Osteoblast (primary cell): ENCODE data around the gene RANBP10. TPM values are rescaled to one million over a fixed set of nuclear protein-coding genes. Genes with fewer than 3 reads are reported as not detected.

Source experiments
- DNase-seq: peaks from one replicate; pipeline ENCODE4 v3.0.0; 2011; ENCODE audit warnings: low spot score, mixed read lengths; ENCODE audit not compliant: insufficient read length; ENCODE audit errors: missing footprints
- H2AFZ ChIP-seq: 2 replicates; pipeline ENCODE4 v1.6.0; 2011; ENCODE audit warnings: mild to moderate bottlenecking, low read length
- H3K27ac ChIP-seq: 2 replicates; pipeline ENCODE4 v1.5.1; 2011; ENCODE audit warnings: mild to moderate bottlenecking, low read depth, low read length, moderate library complexity
- H3K27me3 ChIP-seq: 2 replicates; pipeline ENCODE4 v1.6.0; 2012; ENCODE audit warnings: mild to moderate bottlenecking, control low read depth, inconsistent platforms, low read length, moderate library complexity; ENCODE audit not compliant: insufficient read depth
- H3K36me3 ChIP-seq: 2 replicates; pipeline ENCODE4 v1.5.1; 2011; ENCODE audit warnings: mild to moderate bottlenecking, low read length, control low read depth, moderate library complexity; ENCODE audit not compliant: insufficient read depth
- H3K4me1 ChIP-seq: 2 replicates; pipeline ENCODE4 v1.5.1; 2011; ENCODE audit warnings: mild to moderate bottlenecking, low read length, control low read depth, moderate library complexity; ENCODE audit not compliant: insufficient read depth
- H3K4me2 ChIP-seq: 2 replicates; pipeline ENCODE4 v1.6.0; 2011; ENCODE audit warnings: mild to moderate bottlenecking, low read length; ENCODE audit not compliant: insufficient read depth
- H3K4me3 ChIP-seq: fragments of 200-600 bp; sonication (generic); 3 replicates; pipeline ENCODE4 v1.5.1; 2012; ENCODE audit warnings: mild to moderate bottlenecking, low read length, inconsistent platforms; ENCODE audit not compliant: insufficient read depth
- H3K79me2 ChIP-seq: 2 replicates; pipeline ENCODE4 v1.6.0; 2012; ENCODE audit warnings: mild to moderate bottlenecking, low read length, control low read depth, inconsistent platforms; ENCODE audit not compliant: insufficient read depth
- H3K9me3 ChIP-seq: 2 replicates; pipeline ENCODE4 v1.5.1; 2011; ENCODE audit warnings: low read depth, low read length, control low read depth
- H4K20me1 ChIP-seq: 2 replicates; pipeline ENCODE4 v1.6.0; 2012; ENCODE audit warnings: mild to moderate bottlenecking, low read length, control low read depth; ENCODE audit not compliant: insufficient read depth
- total RNA-seq: library from RNA; depleted of rRNA; stranded (reverse); fragments of >200 nt; gene quantifications from 2 replicates; pipeline ENCODE4 v1.2.3, GENCODE V29; 2012
- TF ChIP-seq, protein P1 (sequence below): IDR thresholded peaks from 2 replicates; pipeline ENCODE4 v1.5.1; 2011; ENCODE audit warnings: mild to moderate bottlenecking, low read depth, low read length, moderate library complexity; ENCODE audit errors: extremely low read depth

Gene RANBP10
- total RNA-seq, 1 donor: 5.4 TPM

DNA sequence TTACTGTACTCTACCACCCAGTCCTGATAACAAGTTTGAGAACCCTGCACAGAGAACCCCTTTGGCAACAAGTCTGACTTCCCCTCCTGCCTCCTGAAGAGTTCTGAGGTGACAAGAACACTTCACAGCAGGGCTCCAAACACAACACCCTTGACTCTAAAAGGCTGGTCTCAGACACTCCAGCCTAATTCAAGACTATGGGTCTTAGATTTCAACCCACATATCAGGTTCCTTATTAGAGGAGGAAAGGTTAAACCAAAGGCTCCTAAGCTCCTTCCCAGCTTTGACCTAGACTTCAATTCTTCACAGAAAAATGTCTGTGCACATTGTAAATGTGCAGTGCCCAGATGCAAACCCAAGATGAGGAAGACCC is 23.0 kb downstream of the RANBP10 start:
- no peaks in the 10 kb centered on the region for H3K36me3 ChIP-seq
- no peaks in the 10 kb centered on the region for H3K9me3 ChIP-seq
- no peak overlapping the region for H3K4me2 ChIP-seq
- no peaks in the 10 kb centered on the region for H3K4me1 ChIP-seq
- TF ChIP-seq, protein P1, sequence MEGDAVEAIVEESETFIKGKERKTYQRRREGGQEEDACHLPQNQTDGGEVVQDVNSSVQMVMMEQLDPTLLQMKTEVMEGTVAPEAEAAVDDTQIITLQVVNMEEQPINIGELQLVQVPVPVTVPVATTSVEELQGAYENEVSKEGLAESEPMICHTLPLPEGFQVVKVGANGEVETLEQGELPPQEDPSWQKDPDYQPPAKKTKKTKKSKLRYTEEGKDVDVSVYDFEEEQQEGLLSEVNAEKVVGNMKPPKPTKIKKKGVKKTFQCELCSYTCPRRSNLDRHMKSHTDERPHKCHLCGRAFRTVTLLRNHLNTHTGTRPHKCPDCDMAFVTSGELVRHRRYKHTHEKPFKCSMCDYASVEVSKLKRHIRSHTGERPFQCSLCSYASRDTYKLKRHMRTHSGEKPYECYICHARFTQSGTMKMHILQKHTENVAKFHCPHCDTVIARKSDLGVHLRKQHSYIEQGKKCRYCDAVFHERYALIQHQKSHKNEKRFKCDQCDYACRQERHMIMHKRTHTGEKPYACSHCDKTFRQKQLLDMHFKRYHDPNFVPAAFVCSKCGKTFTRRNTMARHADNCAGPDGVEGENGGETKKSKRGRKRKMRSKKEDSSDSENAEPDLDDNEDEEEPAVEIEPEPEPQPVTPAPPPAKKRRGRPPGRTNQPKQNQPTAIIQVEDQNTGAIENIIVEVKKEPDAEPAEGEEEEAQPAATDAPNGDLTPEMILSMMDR: no peak
- peaks cover 27% of the 10 kb centered on the region for H4K20me1 ChIP-seq
- peaks cover 27% of the 10 kb centered on the region for H3K79me2 ChIP-seq
- no peak for DNase-seq
- no peak overlapping the region for H3K27ac ChIP-seq
- H3K4me3 ChIP-seq: no peak overlapping the region
- H2AFZ ChIP-seq: no peak overlapping the region
- H3K27me3 ChIP-seq: no peaks in the 10 kb centered on the region

- Histone ChIP-seq H3K9me3 (no peaks in the 10 kb centered on the region), H4K20me1 (peaks cover 26% of the 10 kb centered on the region), H2AFZ (no peak overlapping the region), H3K27me3 (no peaks in the 10 kb centered on the region), H3K79me2 (peaks cover 27% of the 10 kb centered on the region), H3K27ac (no peak overlapping the region), H3K4me3 (no peak overlapping the region), H3K36me3 (no peaks in the 10 kb centered on the region), H3K4me2 (no peak overlapping the region), H3K4me1 (no peaks in the 10 kb centered on the region)
- DNase-seq: no peak
- TF ChIP-seq, protein P1: no peak
Observed at GRCh38 chr16:67782567-67783352, 23.6 kb downstream of the RANBP10 start.

- TF ChIP-seq, protein P1: no peak
- no peaks in the 10 kb centered on the region for H3K9me3 ChIP-seq
- H3K27me3 ChIP-seq: no peaks in the 10 kb centered on the region
- H3K36me3 ChIP-seq: no peaks in the 10 kb centered on the region
- no peaks in the 10 kb centered on the region for H3K4me1 ChIP-seq
- H3K27ac ChIP-seq: no peak overlapping the region
- peaks cover 20% of the 10 kb centered on the region for H4K20me1 ChIP-seq
- DNase-seq: no peak
- H3K79me2 ChIP-seq: peaks cover 26% of the 10 kb centered on the region
- no peak overlapping the region for H3K4me2 ChIP-seq
- no peak overlapping the region for H2AFZ ChIP-seq
- no peak overlapping the region for H3K4me3 ChIP-seq
Observed at GRCh38 chr16:67781565-67781921, 24.8 kb downstream of the RANBP10 start.

DNA sequence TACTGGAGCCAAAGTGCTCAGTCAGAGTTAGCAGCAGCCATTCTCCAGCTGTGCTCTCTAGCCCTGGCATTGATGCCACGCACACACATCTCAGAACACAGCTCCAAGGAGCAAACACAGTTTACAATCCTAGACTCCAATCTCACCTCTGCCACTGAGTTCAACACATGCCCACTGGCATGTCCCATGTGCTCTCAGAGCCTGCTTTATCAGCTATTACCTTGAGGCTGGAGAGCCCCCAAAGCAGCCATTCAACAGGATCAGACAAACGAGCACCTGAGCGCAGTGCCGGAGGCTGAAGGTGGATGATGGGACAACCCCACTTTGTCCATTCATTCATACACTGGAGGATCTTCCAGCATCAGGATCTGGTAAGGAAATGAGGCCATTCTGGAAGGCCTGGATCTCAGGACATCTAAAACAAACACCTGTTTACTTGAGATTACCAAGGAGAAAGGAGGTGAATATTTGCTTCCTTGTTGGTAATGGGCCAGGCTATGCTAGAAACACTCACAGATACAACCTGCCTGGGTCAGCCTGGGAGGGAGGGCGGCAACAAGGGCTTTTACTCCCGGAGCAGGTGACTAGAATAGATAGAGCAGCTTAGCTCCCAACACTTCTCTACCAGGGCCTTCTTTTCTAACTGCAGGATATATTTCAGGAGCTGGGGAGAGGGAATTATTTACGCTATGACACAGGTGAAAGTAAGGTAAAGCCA is 25.4 kb downstream of the RANBP10 start:
- Histone ChIP-seq H3K4me1 (no peaks in the 10 kb centered on the region), H2AFZ (no peak overlapping the region), H3K79me2 (peaks cover 24% of the 10 kb centered on the region), H3K9me3 (no peaks in the 10 kb centered on the region), H3K27me3 (no peaks in the 10 kb centered on the region), H4K20me1 (peaks cover 20% of the 10 kb centered on the region), H3K27ac (no peak overlapping the region), H3K4me2 (no peak overlapping the region), H3K4me3 (no peak overlapping the region), H3K36me3 (no peaks in the 10 kb centered on the region)
- TF ChIP-seq, protein P1: no peak
- no peak for DNase-seq
